ENCODE measurements around the gene ADGRB3.
A peak's percentile ranks its signal among the peaks of the same experiment; 100 is the strongest.

The ADGRB3 gene

GRCh38 chr6:68636666-68637065, 1.6 kb downstream of the ADGRB3 start:
- DNase-seq, result no peak
- H3K27ac ChIP-seq, result no peak overlapping the region

GRCh38 chr6:68637071-68637470, 2.0 kb downstream of the ADGRB3 start:
- H3K4me3 ChIP-seq (ENCODE audit: low read depth, low read length), result no peak overlapping the region
- H3K9me3 ChIP-seq (ENCODE audit: severe bottlenecking), result no peaks in the 10 kb centered on the region
- H3K36me3 ChIP-seq, result no peaks in the 10 kb centered on the region
- H3K27ac ChIP-seq, result no peak overlapping the region
- TF ChIP-seq CTCF (IDR thresholded peaks at IDR 0.05; ENCODE audit: low read depth, low read length), result no peak
- H3K27me3 ChIP-seq (ENCODE audit: insufficient read depth, low read depth, severe bottlenecking), result no peaks in the 10 kb centered on the region
- DNase-seq, result no peak

More at GRCh38 chr6:68636666-68637065, 1.6 kb downstream of the ADGRB3 start:
- Histone ChIP-seq H3K27me3 (ENCODE audit: insufficient read depth, low read depth, severe bottlenecking) (no peaks in the 10 kb centered on the region), H3K36me3 (no peaks in the 10 kb centered on the region), H3K9me3 (ENCODE audit: severe bottlenecking) (no peaks in the 10 kb centered on the region), H3K4me3 (ENCODE audit: low read depth, low read length) (peak overlapping the region; percentile 94)
- no peak for TF ChIP-seq CTCF (IDR thresholded peaks at IDR 0.05; ENCODE audit: low read depth, low read length)

GRCh38 chr6:68637782-68638181, 2.7 kb downstream of the ADGRB3 start:
- Histone ChIP-seq H3K27ac (no peak overlapping the region), H3K9me3 (ENCODE audit: severe bottlenecking) (no peaks in the 10 kb centered on the region), H3K27me3 (ENCODE audit: insufficient read depth, low read depth, severe bottlenecking) (no peaks in the 10 kb centered on the region), H3K4me3 (ENCODE audit: low read depth, low read length) (no peak overlapping the region), H3K36me3 (no peaks in the 10 kb centered on the region)
- DNase-seq, result no peak
- no peak for TF ChIP-seq CTCF (IDR thresholded peaks at IDR 0.05; ENCODE audit: low read depth, low read length)

GRCh38 chr6:68638230-68638900, 3.3 kb downstream of the ADGRB3 start:
- TF ChIP-seq CTCF (IDR thresholded peaks at IDR 0.05; ENCODE audit: low read depth, low read length), result 0 out of 2 replicates have a peak, but pooled peaks have one; percentile 15
- H3K27me3 ChIP-seq (ENCODE audit: insufficient read depth, low read depth, severe bottlenecking), result no peaks in the 10 kb centered on the region
- no peak overlapping the region for H3K27ac ChIP-seq
- no peak overlapping the region for H3K4me3 ChIP-seq (ENCODE audit: low read depth, low read length)
- H3K36me3 ChIP-seq, result no peaks in the 10 kb centered on the region
- H3K9me3 ChIP-seq (ENCODE audit: severe bottlenecking), result no peaks in the 10 kb centered on the region
- DNase-seq, result peak; percentile 22

- H3K36me3 ChIP-seq, result no peaks in the 10 kb centered on the region
- H3K27ac ChIP-seq, result no peak overlapping the region
- no peak for DNase-seq
- no peak overlapping the region for H3K4me3 ChIP-seq (ENCODE audit: low read depth, low read length)
- no peaks in the 10 kb centered on the region for H3K9me3 ChIP-seq (ENCODE audit: severe bottlenecking)
- TF ChIP-seq CTCF (IDR thresholded peaks at IDR 0.05; ENCODE audit: low read depth, low read length), result no peak
- no peaks in the 10 kb centered on the region for H3K27me3 ChIP-seq (ENCODE audit: insufficient read depth, low read depth, severe bottlenecking)
Observed at GRCh38 chr6:68639211-68639610, 4.1 kb downstream of the ADGRB3 start.
